HG03439 (cell line): ENCODE measurements around the gene PLCB1.

Experiments
- ATAC-seq: cut with Tn5 transposase; IDR thresholded peaks from one replicate; pipeline ENCODE4 v1.9.1; 2021; ENCODE audit warnings: mild to moderate bottlenecking, moderate library complexity; ENCODE audit not compliant: unreplicated experiment

The PLCB1 gene

DNA sequence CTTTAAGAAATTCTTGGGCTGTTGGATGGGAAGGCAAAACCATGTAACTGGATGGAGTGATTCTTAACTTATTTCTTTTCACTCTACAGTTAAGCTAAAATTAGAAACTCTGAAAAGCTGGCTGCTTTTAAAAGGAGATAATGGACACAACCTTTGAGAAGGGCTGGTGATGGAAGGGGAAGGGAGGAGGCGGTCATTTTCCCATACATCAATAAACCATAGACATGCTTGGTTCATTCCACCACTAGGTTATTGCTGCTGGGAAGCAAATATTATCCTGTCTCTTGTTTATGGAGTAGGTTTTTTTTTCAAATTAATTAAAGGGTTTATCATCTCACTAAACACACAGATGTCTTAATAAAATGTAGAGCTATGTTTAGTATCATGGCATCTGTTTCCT, 76.2 kb downstream of the PLCB1 start:
- ATAC-seq: no peak

- ATAC-seq: no peak
These were observed 77.0 kb downstream of the PLCB1 start for GRCh38 chr20:8209061-8209460.

DNA sequence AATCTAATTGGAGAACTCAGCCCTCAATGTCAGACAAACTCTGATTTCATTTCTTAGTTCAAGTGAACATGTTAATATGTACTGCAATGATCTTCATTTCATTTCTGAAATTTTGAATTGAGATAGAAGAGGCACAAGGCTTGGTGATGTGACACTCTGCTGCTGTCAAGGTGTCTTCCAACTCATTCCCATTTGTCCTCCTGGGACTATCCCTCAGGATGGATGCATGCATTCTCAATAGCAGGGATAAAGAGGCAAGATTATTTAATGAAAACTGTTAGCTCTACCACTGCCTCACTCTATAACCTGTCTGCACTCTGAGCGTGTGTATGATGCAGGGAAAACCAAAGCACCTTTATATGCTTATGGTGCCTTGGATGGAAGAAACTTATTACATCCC, 78.7 kb downstream of the PLCB1 start:
- no peak for ATAC-seq

DNA sequence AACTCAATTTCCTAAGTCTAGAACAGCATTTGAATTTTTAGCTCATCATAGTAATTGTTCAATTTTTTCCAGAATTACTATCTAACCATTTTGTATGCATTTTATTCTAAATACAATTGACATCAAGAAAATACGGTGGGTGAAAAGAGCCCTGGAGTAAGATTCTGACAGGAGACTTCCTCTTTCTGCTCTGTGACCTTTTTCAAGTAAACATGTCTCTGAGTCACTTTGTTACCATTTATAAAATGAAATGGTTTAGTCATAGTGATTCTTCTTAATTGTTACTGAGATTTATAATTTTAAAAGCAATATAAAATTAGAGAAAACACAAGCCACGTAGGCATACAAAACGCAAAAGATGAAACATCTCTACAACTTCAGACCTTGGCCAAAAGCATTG, 80.2 kb downstream of the PLCB1 start:
- no peak for ATAC-seq

- no peak for ATAC-seq
These were observed 81.2 kb downstream of the PLCB1 start for GRCh38 chr20:8213270-8213669.

- peak; percentile 77 for ATAC-seq
These were observed 81.9 kb downstream of the PLCB1 start for GRCh38 chr20:8213831-8214587.

DNA sequence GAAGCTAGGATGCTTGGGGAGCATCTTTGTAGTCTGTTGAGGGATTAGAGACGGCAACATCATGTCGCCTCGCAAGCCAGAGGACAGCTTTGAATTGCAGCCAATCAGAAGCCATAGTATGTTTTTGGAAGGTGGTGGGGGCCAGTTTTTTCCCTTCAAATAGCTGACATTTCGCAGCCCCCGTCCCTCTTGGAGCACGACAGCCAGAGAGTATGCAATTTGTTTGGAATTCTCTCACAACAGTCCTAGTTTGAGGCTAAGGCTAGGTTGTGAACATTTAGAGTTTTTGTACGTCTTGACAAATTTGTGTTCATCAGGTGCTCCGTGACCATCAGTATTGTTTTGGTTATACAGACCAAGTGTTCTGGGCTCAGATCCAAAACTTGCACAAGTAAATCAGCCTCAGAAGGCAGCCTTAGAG, 83.3 kb downstream of the PLCB1 start:
- ATAC-seq: no peak

DNA sequence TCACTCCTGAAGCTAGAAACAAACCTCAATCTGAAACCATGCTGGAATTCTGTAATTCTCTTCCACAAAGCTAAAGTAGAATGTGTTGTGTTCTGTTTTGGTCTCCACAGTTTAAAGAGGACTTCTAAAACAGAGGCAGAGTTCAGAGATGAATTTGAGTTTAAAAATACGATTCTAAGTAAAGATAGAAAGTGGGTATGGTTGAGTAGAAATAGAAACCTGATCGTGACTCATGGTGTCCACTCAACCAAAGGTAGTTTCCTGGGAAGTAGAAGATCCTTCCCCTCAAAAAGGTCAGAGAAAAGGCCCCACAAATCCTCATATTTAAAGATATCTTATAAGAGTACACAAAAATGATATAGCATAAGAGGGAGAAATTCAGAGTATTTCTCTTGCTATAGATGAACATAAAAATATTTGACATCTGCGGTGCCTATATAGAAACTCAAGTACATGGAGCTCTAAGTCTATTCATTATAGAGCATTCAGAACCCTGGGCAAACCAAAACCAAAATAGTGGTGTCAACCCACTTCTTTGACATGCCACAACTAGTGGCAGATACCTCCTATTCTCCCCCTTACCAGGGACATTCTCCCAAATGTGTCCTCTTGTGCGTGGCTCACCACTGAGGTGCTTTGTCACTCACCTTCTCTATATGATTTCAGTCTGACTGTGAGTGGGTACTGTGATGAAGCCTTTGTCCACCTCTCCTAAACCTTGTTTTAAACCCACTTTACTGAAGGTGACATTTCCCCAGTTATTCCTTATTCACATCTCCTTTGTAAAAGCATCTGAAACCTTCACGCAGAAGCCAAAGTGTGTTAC, 84.5 kb downstream of the PLCB1 start:
- ATAC-seq: no peak

GRCh38 chr20:8218861-8219260, 86.8 kb downstream of the PLCB1 start:
- no peak for ATAC-seq

GRCh38 chr20:8219403-8219802, 87.3 kb downstream of the PLCB1 start:
- ATAC-seq: no peak

DNA sequence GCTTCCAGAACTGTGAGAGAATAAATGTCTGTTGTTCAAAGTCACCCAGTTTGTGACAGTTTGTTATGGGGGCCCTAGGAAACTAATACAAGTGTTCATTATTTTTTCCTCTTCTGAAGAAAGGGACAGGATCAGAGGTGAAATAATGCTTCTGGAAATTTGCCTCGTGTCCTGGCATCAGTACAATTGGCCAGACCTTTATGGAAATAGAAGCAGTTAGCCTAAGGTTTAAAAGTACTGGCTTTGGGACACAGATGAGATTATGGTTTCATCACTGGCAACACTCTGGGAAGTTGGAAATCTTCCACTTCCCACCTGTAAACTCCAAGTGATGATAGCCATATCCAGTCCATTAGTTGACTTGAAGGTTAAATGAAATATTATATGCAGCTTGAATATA, 88.7 kb downstream of the PLCB1 start:
- ATAC-seq: no peak

DNA sequence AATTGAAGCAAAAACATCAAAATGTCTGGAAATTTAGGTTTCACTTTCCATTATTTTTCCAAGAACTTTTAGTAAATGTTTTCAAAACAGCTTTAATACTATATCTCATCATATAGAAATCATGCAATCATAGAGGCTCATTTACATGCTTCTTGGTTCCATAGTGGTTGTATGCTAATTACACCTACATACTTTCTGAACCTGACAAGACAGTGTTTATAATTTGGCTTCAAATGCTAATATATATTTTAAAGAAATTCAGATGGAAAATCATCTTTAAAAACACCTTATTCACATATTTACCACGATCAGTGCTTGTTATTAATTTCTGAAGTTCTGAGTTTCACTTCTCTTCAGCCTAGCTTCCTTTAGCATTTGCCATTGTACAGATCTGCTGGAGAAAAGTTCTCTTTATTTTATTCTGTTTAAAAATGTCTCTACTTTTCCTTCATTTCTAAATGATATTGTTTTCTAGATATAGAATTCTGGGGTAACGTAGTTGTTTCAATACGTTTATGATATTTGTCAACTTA, 89.9 kb downstream of the PLCB1 start:
- ATAC-seq: peak; percentile 58

DNA sequence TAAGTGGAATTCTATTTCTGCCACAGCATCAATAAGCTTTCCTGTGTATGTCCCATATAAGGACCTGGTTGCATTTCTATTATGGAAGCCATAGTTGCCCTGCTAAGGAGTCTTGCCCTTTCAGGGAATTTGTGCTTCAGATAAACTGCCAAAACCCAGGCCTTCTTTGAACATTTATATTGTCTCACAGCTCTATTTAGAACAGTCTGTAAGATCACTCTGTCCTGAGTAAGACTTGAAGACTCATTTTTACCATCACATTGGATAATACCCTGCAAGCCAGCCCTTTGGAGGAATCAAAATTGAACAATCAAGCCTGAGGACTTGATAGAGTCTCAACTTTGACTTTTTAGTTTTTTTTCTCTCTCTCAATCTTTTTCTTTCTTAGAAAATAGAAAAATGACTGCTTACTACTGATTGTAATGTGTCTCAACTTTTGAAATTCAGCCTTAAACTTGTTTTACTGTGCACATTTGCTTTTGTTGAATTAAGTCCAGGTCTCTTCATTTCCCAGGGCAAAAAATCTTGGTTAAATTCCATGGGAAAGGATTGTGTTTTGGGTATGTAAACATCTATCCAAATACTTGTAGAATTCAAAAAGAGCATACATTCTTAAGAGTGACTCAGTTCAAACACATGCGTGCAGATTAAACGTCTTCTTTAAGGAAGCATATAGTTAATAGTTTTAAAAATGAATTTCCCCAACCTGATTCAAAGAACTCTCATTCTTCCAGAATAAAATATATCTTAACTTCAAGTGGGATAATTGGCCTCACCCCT, 91.2 kb downstream of the PLCB1 start:
- no peak for ATAC-seq

- ATAC-seq: no peak
These were observed 93.6 kb downstream of the PLCB1 start for GRCh38 chr20:8225658-8226057.

- no peak for ATAC-seq
These were observed 94.0 kb downstream of the PLCB1 start for GRCh38 chr20:8226106-8226505.

- no peak for ATAC-seq
These were observed 95.2 kb downstream of the PLCB1 start for GRCh38 chr20:8227293-8227692.

GRCh38 chr20:8228315-8228714, 96.2 kb downstream of the PLCB1 start:
- ATAC-seq: no peak

- ATAC-seq: no peak
These were observed 97.0 kb downstream of the PLCB1 start for GRCh38 chr20:8229090-8229489.

GRCh38 chr20:8231038-8231437, 99.0 kb downstream of the PLCB1 start:
- ATAC-seq: no peak

DNA sequence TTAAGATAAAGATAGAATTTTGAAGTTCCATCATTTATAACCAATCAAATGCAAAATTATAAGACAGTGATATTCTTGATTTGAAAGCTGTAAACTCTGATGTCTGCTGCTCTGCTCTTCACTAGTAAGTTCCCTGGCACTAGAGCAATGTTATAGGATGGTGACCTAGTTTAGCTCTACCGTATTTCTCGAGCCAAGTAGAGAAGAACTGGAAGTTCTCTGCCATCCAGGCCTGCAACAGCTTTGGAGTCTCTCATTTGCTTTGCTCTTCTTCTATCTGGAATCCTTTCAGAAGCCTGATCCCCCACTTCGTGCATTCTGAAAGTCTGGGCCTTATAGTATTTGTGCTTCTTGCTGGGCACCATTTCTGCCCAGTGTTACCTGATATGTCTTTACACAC, 100.3 kb downstream of the PLCB1 start:
- ATAC-seq: no peak

DNA sequence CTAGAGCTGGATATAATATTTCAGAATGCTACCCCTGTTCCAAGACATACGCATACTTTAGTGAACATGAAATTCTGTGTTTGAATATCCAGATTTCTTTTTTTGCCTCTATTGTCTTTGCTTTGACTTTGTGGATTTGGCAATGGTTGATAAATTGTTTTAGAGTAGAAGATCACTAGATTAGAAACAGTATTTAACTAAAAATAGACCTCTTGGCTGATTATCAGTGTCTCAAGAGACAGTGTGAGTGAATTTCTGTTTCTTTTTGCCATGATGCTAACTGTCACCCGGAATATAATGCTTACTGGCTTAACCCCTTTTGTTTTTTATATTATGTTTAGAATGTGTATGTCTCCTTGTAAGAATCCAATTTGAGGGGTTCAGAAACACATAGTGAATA, 102.5 kb downstream of the PLCB1 start:
- no peak for ATAC-seq
